Measurements from ENCODE around the gene ATXN7L1.
"Not testable (repeated sequence)": the region's sequence is repeated elsewhere in the genome, so short reads cannot be mapped to it uniquely, and the experiment has no call there.

Gene ATXN7L1

GRCh38 chr7:105602325-105603305, 273.8 kb downstream of the ATXN7L1 start:
- TF ChIP-seq CTCF (IDR thresholded peaks at IDR 0.05; ENCODE audit: low read depth, low read length, missing control alignments), result no peak
- peak; percentile 54 for DNase-seq (ENCODE audit: extremely low read depth, low read depth)
- H3K4me3 ChIP-seq (replicated peaks; ENCODE audit: low read depth, low read length), result no peak overlapping the region

- H3K4me3 ChIP-seq (replicated peaks; ENCODE audit: low read depth, low read length), result no peak overlapping the region
- TF ChIP-seq CTCF (IDR thresholded peaks at IDR 0.05; ENCODE audit: low read depth, low read length, missing control alignments), result no peak
- DNase-seq (ENCODE audit: extremely low read depth, low read depth), result no peak
Observed at GRCh38 chr7:105600720-105601550, 275.5 kb downstream of the ATXN7L1 start.

- H3K4me3 ChIP-seq (replicated peaks; ENCODE audit: low read depth, low read length), result no peak overlapping the region
- TF ChIP-seq CTCF (IDR thresholded peaks at IDR 0.05; ENCODE audit: low read depth, low read length, missing control alignments), result no peak
- DNase-seq (ENCODE audit: extremely low read depth, low read depth), result no peak
Observed at GRCh38 chr7:105599551-105599950, 276.8 kb downstream of the ATXN7L1 start.

- DNase-seq (ENCODE audit: extremely low read depth, low read depth); H3K4me3 ChIP-seq (replicated peaks; ENCODE audit: low read depth, low read length): not testable (repeated sequence)
Observed at GRCh38 chr7:105599080-105599479, 277.3 kb downstream of the ATXN7L1 start.

- no peak overlapping the region for H3K4me3 ChIP-seq (replicated peaks; ENCODE audit: low read depth, low read length)
- TF ChIP-seq CTCF (IDR thresholded peaks at IDR 0.05; ENCODE audit: low read depth, low read length, missing control alignments), result no peak
- DNase-seq (ENCODE audit: extremely low read depth, low read depth), result no peak
Observed at GRCh38 chr7:105596866-105597265, 279.5 kb downstream of the ATXN7L1 start.

- no peak for TF ChIP-seq CTCF (IDR thresholded peaks at IDR 0.05; ENCODE audit: low read depth, low read length, missing control alignments)
- H3K4me3 ChIP-seq (replicated peaks; ENCODE audit: low read depth, low read length), result no peak overlapping the region
- DNase-seq (ENCODE audit: extremely low read depth, low read depth), result no peak
Observed at GRCh38 chr7:105594034-105594433, 282.4 kb downstream of the ATXN7L1 start.

- H3K4me3 ChIP-seq (replicated peaks; ENCODE audit: low read depth, low read length), result no peak overlapping the region
- DNase-seq (ENCODE audit: extremely low read depth, low read depth), result no peak
- no peak for TF ChIP-seq CTCF (IDR thresholded peaks at IDR 0.05; ENCODE audit: low read depth, low read length, missing control alignments)
Observed at GRCh38 chr7:105591522-105591921, 284.9 kb downstream of the ATXN7L1 start.

Data from HFF-Myc (cell line).